ENCODE results near the gene COL18A1.

COL18A1 gene

DNA sequence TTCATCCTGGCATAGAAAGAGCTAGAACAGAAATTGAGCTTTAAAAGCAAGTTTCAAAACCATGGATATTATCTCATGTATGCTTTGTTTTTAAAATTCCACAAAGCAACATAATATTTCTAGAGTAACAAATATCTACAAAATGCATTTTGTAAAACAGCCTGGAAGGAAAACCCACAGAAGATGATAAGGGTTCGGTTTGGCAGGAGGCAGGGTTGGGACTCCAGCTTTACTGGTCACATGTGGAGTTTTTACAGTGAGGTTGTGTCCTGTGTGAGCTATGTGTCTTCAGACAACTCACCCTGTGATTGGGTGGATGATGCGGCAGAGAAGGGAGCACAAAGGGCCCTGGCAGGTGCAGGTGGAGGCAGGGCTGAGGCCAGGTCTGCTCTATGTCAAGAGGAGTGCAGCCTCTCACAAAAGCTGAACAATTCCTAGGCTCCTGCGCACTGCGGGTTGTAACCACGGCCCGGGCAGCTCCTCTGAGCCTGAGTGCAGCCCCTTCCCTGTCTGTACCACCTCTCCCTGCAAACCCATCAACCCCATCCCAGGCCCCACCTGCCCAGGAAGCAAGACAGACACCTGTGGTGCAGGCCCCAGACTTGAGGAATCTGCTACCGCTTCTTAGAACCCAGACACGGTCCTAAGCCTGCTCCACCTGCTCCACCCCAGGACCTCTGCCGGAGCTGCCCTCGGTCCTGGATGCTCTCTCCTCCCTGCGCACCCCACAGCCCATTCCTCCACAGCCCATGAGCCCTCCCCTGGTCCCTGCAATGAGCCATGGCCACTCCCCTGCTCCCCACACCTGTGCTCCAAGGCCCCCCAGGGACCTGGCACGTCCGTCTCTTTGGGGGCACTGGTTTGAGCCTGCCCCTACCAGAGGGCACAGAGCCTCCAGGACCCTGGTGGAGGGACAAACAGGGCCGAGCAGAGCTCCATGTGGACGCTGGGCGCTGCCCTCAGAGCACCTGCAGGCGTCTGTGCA, 2.8 kb upstream of the COL18A1 start:
- DNase-seq (ENCODE audit: low read depth in 1 of 2, low spot score in 1 of 2), result no peak

DNA sequence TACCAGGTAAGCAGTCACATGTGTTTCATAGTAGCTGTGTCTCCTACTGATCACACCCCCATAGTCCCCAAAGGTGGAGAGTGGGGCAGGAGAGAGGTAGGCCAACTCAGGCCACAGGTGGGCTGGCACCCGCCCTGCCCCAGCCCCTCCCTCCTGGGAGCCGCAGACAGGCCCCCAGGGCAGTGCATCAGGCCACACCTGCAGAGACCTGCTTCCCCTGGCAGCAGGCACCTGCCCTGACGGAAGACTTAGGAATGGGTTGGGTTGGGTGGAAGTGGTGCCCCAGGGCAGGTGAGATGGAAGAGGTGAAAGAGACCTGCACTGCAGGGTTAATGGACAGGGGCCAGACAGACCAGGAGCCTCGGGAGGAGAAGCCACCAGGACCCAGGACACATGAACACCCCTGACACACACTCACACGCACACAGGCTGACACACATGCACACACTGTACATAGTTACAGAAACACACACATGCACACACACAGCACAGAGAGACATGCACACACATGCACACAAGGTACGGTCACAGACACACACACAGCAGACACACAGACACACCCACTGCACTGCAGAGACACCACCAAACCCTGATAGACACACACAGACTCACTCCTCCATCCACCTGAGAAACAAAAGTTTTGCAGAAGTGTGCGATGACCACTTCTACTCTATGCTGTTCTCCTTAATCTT, 1.7 kb upstream of the COL18A1 start:
- DNase-seq (ENCODE audit: low read depth in 1 of 2, low spot score in 1 of 2), result no peak

- DNase-seq (ENCODE audit: low read depth in 1 of 2, low spot score in 1 of 2), result no peak
Measured at GRCh38 chr21:45403825-45404729, 888 bp upstream of the COL18A1 start.

DNA sequence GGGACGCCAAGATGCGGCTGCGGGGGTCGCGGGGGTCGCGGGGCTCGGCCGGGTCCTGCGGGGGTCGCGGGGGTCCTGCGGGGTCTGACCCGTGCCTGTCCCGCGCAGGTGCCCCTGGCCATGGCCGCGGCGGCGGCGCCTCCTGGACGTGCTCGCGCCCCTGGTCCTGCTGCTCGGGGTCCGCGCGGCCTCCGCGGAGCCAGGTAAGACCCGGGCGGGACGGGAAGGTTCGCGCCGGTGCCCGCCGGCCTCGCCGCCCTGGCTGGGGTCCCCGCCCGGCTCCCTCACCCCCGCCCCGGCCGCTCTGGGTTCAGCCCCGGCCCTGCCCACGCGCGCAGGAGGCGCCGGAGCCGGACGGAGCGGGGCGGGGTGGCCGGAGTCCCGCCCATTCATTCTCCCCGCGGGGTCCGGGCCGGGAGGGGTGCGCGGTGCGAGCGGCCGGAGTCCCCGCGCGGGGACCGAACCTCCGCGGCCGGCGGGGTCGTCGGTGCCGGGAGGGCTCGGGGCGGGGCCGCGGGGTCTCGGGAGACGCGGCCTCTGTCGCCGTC, 380 bp downstream of the COL18A1 start:
- DNase-seq (ENCODE audit: low read depth in 1 of 2, low spot score in 1 of 2), result no peak

DNA sequence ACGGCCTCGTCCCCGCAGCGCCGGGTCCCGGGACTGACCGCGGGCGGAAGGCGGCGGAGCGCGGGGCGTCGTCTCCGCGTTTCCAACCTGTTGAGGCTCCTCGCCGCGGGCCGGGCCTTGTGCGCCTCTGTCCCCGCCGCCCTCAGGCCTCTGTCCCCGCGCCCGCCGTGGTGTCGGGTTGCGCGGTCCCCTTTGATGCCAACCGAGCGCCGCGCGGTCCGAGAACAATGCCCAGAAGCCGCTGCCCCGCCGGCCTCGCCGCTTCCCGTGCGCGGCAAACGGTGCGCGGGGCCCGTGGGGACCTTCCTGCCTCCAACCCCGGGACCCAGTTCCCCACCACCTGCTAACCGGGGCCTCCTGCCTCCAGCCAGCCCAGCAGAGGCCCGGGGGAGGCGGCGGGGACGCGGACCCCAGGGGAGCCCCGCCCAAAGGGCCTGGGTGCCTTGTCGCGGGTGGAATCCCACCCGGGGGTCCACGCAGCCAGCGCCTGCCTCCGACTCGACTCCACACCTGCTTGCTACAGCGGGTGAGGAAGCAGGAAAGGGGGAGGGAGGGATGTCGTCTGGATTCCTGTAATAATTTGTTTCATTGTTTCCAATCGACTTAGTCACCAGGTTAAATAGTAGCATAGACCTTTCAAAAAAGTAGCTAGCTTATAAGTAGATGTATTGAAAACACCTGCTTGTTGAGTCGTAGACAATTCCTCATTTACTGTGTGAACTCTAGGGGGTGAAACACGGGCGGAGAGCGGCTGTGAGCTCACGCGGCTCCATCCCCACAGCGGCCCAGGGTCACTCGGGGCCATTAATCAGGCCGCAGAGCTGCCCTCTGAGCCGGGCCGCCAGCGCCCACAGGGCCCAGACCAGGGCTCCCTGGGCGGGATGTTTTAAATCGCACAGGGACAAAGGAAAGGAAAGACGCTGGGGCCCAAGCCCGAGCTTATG, 1.1 kb downstream of the COL18A1 start:
- peak in 1 of 2 donors; percentile 13 for DNase-seq (ENCODE audit: low read depth in 1 of 2, low spot score in 1 of 2)

DNA sequence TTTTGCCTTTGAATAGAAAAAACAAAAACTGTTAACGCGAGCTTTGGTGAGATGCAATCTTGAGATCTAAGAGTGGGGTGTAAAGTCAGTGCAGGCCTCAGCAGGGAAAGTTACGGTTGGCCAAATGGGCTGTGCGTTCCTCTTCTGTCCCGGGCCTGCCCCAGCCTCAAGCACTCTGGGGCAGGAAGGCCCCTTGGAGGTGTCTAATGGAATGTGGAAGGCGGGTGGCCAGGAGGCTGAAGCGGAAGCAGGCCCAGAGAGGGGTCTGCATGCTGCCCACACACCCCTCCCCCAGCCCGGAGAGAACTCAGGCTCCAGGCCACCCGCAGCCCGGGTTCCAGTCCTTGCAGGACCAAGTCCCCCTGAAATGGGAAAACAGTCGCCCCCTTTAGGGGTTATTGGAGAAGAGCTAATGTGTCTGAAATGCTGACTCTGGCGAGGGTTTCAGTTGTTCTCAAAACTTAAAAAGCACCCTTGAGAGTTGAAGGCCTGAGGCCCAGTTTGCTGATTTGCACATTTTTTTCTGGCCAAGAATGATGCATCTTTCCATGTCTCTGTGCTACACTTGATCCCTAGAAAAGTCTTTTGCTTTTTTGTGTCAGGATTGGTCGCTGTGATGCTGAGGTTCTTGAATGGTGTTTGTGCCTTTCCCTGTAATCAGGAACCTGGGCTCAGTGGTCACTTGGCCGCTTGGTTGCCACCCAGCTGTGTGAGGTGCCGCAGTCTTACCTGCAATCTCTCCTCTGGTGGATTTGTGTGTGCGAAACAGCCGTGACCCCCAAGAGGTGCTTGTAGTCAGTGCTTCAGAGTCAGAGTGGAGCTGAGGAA, 2.0 kb downstream of the COL18A1 start:
- no peak for DNase-seq (ENCODE audit: low read depth in 1 of 2, low spot score in 1 of 2)

DNA sequence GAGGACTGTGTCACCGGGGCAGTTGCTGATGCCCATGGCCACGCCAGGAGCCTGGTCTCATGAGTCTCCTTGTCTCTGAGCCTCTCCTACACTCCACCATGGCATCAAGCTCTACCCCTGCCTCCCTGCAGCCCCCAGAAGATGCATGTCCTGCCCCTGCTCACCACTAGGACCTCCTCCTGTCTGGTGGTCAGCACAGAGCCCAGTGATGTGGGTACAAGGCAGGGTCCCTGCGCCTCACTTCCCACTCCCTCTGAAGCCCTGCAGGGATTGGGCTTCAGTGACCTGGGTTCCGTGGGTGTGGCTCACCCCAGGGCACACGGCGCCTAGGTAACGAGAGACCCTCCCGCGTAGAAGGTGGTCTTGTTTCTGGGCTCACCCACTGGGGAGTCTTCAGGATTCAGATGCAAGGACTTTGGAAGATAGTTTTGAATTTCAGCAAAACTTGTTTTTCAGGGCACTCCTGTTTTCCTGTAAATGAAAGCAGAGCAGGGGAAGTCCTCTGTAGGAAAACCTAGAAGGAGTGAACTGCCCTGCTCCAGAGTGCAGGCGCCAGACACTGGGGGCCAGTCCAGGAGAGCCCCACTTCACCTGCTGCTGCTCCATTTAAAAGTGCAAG, 2.8 kb downstream of the COL18A1 start:
- no peak for DNase-seq (ENCODE audit: low read depth in 1 of 2, low spot score in 1 of 2)

GRCh38 chr21:45408271-45408791, 3.4 kb downstream of the COL18A1 start:
- no peak for DNase-seq (ENCODE audit: low read depth in 1 of 2, low spot score in 1 of 2)

- no peak for DNase-seq (ENCODE audit: low read depth in 1 of 2, low spot score in 1 of 2)
Measured at GRCh38 chr21:45408801-45409261, 3.9 kb downstream of the COL18A1 start.

GRCh38 chr21:45409466-45410150, 4.6 kb downstream of the COL18A1 start:
- no peak for DNase-seq (ENCODE audit: low read depth in 1 of 2, low spot score in 1 of 2)

DNA sequence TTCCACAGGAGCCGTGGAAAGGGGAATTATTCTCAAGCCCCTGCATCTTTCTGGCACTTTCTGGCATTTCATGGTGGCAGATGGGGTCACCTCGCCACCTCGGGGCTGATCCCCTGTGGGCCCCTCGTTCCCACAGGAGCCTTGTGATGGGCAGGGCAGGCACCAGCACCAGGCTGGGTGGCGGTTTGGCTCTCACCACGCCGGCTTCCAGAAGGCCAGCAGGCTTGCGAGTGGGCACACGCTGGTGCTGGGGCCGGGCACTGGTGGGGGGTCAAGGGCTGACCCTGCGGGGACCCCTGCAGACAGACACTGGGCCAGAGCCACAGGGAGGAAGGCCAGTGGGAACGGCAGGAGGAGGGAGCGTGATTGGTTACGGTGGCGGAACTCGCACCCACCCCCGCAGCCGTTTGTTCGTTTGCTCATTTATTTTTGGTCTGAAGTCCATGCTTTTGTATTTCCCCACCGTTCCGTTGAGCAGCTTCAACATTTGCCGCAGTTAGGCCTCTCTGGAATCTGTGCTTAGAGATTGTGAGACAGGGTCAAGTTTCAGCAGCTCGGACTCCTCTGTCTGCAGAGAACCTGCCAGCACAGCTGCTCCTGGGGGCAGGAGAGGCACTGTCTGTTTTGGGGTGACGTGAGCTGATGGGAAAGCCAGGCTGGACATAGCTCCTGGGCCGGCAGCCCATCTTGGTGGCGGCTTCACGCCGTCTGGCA, 5.3 kb downstream of the COL18A1 start:
- no peak for DNase-seq (ENCODE audit: low read depth in 1 of 2, low spot score in 1 of 2)

- DNase-seq (ENCODE audit: low read depth in 1 of 2, low spot score in 1 of 2), result no peak
Measured at GRCh38 chr21:45410865-45411809, 6.2 kb downstream of the COL18A1 start.

DNA sequence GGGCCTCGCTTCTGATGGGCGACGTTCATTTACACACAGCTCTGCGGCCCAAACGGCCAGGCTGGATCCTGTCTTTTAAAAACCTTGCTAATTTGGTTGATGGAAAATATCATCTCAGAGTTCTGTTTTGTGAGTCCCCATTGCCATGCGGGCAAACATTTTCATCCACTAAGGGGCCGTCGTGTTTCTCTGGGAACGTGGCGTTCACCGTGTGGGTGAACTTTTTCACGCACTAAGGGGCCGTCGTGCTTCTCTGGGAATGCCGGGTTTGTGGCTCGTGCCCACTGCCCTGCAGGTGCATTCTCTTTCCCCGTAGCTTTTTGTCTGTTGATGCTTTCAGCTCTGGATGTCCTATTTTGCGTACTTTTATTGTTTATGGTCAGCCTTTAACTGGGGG, 6.8 kb downstream of the COL18A1 start:
- DNase-seq (ENCODE audit: low read depth in 1 of 2, low spot score in 1 of 2), result no peak

DNA sequence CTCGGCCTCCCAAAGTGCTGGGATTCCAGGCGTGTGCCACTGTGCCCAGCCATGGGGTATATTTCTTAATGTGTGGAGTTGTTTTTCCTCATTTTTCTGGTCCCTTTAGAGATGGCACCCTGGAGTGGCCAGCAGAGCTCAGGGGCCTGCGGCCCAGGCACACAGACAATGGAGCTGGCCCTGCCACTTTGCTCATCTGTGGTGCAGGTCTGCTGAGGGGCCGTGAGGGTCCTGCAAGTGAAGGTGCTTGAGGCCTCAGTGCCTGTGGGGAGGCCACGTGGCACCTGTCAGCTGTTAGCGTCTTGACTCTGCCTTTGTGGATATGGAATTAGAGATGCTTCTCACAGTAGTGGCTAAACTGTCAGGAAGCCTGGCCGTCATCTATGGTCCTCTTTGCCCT, 7.5 kb downstream of the COL18A1 start:
- DNase-seq (ENCODE audit: low read depth in 1 of 2, low spot score in 1 of 2), result no peak

DNA sequence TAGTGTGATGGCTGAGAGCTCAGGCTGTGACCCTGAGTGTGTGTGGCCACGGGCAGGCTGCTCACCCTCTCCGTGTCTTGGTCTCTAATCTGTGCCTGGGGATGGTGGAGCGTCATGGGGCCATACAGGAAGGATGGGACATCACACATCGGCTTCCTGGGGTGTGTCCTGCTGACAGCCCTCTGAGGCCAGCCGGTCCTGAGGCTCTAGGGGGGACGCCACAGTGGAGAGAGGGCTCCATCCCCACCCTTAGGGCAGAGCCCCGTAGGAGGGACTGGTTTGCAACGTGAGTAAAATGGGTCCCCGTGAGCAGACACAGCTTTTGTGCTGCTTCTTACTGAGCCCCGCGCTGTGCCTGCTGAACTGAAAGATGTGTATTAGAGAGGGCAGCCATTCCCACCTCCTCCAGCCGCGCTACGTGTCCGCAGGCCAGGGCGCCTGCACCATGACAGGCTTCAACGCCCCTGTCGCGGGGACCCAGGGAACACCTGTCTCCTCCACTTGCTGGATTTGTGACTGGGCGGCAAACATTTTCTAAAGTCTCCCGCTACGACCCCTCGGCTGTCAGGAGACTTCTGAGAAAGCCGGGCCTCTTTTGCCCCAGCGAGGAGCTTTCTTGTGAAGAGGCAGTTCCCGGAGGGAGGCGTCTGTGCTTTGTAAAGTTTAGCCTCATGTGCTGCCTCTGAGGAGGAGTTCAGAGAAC, 8.1 kb downstream of the COL18A1 start:
- no peak for DNase-seq (ENCODE audit: low read depth in 1 of 2, low spot score in 1 of 2)

Data from stimulated activated CD4-positive, alpha-beta T cell treated with anti-CD3 and anti-CD28 coated beads, Interleukin-15, amount 100 ng/mL, for 1 hour (primary cell).